Smooth muscle cell of the brain vasculature (primary cell): ENCODE measurements around the gene APEH.

ENCODE experiments used
- DNase-seq: peaks from one replicate; pipeline ENCODE4 v3.0.0-alpha.2; 2012; ENCODE audit warnings: low read depth, low spot score

Gene APEH

DNA sequence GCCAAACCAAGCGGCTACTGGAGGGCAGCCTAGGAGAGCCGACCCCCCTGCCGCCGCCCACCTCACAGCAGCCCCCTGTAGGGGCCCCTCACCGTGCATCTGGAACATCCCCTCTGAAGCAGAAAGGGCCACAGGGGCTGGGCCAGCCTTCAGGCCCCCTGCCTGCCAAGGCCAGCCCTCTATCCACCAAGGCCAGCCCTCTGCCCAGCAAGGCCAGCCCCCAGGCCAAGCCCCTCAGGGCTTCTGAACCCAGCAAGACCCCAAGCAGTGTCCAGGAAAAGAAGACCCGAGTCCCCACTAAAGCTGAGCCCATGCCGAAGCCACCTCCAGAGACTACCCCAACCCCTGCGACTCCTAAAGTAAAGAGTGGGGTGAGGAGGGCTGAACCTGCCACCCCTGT, 23.5 kb upstream of the APEH start:
- no peak for DNase-seq

DNA sequence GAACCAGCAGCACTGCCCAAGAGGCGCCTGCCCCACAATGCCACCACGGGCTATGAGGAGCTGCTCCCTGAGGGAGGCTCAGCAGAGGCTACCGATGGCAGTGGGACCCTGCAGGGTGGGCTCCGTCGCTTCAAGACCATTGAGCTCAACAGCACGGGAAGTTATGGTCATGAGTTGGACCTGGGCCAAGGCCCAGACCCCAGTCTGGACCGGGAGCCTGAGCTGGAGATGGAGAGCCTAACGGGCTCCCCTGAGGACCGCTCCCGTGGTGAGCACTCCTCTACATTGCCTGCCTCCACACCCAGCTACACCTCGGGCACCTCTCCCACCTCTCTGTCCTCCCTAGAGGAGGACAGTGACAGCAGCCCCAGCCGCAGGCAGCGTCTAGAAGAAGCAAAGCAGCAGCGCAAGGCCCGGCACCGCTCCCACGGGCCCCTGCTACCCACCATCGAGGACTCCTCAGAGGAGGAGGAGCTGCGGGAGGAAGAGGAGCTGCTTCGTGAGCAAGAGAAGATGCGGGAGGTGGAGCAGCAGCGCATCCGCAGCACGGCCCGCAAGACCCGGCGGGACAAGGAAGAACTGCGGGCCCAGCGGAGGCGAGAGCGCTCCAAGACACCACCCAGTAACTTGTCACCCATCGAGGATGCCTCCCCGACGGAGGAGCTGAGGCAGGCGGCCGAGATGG, 21.8 kb upstream of the APEH start:
- no peak for DNase-seq

DNA sequence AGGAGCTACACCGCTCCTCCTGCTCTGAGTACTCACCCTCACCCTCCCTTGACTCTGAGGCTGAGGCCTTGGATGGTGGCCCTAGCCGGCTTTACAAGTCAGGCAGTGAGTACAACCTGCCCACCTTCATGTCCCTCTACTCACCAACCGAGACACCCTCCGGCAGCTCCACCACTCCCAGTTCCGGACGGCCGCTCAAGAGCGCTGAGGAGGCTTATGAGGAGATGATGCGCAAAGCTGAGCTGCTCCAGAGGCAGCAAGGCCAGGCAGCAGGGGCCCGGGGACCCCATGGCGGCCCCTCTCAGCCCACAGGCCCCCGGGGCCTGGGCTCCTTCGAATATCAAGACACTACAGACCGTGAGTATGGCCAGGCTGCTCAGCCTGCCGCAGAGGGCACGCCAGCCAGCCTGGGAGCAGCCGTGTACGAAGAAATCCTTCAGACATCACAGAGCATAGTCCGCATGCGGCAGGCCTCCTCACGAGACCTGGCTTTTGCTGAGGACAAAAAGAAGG, 21.2 kb upstream of the APEH start:
- DNase-seq, result no peak

DNA sequence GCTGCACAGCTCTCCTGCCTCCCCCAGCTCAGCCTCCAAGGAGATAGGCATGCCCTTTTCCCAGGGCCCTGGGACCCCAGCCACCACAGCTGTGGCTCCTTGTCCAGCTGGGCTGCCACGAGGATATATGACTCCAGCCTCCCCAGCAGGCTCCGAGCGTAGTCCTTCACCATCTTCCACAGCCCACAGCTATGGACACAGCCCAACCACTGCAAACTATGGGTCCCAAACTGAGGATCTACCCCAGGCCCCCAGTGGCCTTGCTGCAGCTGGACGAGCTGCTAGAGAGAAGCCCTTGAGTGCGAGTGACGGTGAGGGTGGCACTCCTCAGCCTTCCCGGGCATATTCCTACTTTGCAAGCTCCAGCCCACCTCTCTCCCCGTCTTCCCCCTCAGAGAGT, 20.5 kb upstream of the APEH start:
- no peak for DNase-seq

DNA sequence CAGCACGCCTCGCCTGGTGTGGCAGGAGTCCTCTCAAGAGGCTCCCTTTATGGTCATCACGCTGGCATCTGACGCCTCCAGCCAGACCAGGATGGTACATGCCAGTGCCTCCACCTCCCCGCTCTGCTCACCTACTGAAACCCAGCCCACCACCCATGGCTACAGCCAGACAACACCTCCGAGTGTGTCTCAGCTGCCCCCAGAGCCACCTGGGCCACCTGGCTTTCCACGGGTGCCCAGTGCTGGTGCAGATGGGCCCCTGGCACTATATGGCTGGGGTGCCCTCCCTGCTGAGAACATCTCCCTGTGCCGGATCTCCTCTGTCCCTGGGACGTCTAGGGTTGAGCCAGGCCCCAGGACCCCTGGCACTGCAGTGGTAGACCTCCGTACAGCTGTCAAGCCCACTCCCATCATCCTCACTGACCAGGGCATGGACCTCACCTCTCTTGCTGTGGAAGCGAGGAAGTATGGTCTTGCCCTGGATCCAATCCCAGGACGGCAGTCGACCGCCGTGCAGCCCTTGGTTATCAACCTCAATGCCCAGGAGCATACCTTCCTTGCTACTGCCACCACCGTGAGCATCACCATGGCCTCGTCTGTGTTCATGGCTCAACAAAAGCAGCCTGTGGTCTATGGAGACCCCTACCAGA, 19.9 kb upstream of the APEH start:
- no peak for DNase-seq

DNA sequence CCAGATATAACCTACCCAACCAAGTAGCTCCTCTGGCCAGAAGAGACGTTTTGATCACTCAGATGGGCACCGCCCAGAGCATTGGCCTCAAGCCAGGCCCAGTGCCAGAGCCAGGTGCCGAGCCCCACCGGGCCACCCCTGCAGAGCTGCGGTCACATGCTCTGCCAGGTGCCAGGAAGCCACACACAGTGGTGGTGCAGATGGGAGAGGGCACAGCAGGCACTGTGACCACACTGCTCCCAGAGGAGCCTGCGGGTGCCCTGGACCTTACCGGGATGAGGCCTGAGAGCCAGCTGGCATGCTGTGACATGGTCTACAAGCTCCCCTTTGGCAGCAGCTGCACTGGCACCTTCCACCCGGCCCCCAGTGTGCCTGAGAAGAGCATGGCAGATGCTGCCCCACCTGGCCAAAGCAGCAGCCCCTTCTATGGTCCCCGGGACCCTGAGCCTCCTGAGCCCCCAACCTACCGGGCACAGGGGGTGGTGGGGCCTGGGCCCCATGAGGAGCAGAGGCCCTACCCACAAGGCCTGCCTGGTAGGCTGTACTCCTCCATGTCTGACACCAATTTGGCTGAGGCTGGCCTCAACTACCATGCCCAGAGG, 19.1 kb upstream of the APEH start:
- no peak for DNase-seq

DNA sequence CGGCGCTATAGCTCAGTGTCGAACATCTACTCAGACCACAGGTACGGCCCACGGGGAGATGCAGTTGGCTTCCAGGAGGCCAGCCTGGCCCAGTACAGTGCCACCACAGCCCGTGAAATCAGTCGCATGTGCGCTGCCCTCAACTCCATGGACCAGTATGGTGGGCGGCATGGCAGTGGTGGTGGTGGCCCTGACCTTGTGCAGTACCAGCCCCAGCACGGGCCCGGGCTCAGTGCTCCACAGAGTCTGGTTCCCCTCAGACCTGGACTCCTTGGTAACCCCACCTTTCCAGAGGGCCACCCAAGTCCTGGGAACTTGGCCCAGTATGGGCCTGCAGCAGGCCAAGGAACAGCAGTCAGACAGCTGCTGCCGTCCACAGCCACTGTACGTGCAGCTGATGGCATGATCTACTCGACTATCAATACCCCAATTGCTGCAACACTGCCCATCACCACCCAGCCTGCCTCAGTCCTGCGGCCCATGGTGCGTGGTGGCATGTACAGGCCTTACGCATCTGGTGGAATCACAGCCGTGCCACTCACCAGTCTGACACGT, 18.3 kb upstream of the APEH start:
- DNase-seq, result no peak

DNA sequence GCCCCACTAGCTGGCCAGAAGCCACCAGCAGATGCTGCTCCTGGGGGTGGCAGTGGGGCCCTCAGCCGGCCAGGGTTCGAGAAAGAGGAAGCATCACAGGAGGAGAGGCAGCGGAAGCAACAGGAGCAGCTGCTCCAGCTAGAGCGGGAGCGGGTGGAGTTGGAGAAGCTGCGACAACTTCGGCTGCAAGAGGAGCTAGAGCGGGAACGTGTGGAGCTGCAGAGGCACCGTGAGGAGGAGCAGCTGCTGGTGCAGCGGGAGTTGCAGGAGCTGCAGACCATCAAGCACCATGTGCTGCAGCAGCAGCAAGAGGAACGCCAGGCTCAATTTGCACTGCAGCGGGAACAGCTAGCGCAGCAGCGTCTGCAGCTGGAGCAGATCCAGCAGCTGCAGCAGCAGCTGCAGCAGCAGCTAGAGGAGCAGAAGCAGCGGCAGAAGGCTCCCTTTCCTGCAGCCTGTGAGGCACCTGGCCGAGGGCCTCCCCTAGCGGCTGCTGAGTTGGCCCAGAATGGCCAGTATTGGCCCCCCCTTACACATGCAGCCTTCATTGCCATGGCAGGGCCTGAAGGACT, 17.5 kb upstream of the APEH start:
- DNase-seq, result no peak

DNA sequence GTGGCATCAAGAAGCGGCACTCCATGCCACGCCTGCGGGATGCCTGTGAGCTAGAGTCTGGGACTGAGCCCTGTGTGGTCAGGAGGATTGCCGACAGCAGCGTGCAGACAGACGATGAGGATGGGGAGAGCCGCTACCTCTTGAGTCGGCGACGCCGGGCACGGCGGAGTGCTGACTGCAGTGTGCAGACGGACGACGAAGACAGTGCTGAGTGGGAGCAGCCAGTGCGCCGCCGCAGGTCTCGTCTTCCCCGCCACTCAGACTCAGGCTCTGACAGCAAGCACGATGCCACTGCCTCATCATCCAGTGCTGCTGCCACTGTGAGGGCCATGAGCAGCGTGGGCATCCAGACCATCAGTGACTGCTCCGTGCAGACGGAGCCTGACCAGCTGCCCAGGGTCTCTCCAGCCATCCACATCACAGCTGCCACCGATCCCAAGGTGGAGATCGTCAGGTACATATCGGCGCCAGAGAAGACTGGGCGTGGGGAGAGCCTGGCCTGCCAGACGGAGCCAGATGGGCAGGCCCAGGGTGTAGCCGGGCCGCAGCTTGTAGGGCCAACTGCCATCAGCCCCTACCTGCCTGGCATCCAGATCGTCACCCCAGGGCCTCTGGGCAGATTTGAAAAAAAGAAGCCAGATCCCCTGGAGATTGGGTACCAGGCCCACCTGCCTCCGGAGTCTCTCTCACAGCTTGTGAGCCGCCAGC, 16.8 kb upstream of the APEH start:
- DNase-seq, result no peak

DNA sequence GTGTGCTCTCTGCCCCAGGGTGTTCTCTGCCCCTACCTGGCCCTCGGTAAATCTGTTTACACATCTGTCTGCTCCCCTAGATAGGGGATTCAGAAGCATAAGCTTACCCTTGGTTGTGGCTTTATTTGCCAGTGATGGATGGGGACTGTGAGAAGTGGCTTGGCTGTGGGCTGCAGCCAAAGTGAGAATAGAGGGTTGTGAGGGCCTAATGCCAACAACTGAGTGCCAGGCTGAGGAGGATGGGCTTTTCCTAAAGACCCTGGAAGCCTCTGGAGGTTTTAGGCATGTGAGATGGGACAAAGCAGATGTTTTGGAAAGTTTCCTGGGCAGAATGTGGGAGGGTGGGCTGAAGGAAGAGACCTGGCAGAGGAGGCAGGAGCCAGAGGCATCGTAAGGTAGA, 15.4 kb upstream of the APEH start:
- DNase-seq, result no peak

DNA sequence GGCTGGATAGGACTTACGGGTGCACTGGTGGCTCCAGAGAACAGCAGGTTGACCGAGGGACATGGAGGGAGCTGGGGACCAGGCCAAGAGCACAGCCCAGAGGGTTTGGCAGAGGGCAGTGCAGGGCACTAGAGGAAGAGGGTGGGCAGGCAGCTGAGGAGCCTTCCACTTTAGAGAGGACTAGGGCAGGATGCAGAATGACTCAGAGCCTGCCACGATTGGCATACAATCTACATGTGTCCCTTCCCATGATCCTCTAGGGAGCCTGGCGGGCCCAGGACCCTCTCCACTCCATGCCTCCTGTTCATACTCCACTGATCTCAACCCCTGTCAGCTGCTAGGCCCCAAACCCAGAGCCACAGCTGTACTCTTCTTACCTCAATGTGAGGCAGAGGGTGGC, 14.4 kb upstream of the APEH start:
- DNase-seq, result no peak

DNA sequence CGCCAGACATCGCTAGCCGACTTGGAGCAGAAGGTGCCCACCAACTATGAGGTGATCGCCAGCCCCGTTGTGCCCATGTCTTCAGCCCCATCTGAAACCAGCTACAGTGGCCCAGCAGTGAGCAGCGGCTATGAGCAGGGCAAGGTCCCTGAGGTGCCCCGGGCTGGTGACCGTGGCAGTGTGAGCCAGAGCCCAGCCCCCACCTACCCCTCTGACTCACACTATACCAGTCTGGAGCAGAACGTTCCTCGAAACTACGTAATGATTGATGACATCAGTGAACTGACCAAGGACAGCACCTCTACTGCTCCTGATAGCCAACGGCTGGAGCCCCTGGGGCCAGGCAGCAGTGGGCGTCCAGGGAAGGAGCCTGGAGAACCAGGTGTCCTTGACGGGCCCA, 12.9 kb upstream of the APEH start:
- DNase-seq, result no peak

DNA sequence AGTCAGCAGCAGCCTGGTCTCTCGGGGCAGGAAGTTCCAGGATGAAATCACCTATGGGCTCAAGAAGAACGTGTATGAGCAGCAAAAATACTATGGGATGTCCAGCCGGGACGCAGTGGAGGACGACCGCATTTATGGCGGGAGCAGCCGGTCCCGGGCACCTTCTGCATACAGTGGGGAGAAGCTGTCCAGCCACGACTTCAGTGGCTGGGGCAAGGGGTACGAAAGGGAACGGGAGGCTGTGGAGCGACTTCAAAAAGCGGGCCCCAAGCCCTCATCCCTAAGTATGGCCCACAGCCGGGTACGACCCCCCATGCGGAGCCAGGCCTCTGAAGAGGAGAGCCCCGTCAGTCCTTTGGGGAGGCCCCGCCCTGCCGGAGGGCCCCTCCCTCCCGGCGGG, 12.1 kb upstream of the APEH start:
- no peak for DNase-seq

DNA sequence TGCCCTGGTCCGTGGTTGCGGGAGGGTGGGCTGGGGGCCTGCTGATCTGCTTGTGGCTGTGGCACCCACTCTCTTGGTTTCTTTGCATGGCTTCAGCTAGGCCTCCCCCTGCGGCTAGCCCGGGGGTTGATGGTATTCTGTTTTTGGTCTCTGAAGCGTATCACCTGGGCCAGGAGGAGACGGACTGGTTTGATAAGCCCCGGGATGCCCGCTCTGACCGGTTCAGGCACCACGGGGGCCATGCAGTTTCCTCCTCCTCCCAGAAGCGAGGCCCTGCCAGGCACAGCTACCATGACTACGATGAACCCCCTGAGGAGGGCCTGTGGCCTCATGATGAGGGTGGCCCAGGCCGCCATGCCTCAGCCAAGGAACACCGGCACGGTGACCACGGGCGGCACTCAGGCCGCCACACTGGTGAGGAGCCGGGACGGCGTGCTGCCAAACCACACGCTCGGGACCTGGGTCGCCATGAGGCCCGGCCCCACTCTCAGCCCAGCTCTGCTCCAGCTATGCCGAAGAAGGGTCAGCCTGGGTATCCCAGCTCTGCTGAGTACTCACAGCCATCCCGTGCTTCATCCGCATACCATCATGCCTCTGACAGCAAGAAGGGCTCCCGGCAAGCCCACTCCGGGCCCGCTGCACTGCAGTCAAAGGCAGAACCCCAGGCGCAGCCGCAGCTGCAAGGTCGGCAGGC, 11.3 kb upstream of the APEH start:
- no peak for DNase-seq

DNA sequence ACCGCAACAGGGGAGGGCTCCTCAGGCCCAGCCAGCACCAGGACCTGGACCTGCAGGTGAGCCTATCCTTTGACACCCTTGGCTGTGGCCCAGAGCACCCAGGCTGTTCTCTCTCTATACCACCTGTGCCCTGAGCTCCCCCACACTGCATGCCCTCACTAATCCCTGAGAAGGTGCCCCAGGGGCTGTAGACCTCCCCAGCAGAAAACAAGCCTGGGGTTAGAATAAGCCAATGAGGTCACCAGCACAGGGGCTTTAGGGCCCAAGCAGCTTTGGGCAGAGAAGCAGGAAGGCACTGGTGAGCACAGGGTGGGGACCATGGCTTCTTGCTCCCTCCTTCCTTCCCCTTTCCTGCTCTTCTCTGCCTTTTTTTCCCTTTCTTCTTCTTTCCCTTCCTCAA, 10.3 kb upstream of the APEH start:
- DNase-seq, result no peak

DNA sequence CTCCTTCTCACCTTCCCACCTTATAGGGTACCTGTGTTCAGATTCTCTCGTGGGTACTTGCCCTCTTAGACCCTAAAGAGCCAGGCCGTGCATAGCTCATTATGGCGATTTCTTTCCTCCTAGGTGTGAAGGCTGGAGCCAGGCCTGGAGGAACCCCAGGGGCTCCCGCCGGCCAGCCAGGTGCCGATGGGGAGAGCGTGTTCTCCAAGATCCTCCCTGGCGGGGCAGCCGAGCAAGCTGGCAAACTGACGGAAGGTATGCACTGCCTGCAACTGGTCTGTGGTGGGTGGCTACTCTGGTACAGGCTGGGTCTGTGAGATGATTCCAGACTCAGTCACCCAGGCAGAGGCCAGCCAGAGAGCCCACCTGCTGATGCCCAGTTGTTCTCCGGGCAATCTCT, 9.9 kb upstream of the APEH start:
- DNase-seq, result no peak

DNA sequence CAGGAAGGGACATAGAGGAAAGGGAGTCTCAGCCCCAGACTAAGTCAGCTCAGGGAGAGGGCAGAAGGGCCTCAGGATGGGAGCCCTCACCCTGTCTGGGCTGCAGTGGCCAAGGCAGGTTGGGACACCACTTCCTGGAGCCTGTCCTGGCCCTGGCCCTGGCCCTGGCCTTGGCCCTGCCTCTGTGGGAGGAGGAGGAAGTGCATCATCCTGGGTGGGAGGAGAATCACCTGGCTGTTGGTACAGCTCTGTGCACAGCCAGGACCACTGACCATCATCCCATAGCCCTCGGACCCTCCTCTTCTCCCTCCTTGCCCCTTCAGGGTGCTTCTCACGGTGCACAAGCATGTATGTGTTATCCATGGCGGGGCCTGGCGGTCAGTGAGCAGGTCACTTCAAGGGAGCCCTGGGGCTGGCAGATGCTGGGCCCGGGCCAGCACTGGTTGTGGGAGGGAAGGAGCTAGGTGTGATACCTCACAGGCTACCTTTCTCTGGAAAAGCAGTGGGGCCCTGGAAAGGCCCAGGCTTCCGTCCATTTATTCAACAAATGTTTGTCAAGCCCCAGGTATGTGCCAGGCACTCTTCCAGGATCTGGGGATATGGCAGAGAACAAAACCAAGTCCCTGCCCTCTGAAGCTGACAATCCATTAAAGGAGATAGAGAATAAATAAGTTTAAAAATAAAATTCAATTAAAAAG, 8.2 kb upstream of the APEH start:
- no peak for DNase-seq

DNA sequence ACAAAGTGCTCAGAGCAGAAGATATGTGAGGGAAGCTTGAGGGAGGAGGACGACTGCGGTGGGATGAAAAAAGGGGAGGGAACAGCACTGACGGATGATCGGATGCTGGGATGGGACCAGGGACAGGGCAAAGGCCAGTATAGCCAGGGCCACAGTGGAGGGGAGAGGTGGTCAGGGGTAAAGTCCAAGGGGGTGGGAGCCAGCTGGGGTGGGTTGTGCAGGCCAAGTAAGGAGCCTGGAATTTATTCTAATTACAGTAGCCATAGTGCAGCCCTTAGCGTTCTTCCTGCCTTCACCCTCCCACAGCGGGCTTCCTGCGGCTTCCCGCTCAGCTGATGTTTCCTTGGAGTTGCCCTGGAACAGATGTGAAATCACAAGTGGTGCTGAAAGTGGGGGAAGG, 7.6 kb upstream of the APEH start:
- no peak for DNase-seq

DNA sequence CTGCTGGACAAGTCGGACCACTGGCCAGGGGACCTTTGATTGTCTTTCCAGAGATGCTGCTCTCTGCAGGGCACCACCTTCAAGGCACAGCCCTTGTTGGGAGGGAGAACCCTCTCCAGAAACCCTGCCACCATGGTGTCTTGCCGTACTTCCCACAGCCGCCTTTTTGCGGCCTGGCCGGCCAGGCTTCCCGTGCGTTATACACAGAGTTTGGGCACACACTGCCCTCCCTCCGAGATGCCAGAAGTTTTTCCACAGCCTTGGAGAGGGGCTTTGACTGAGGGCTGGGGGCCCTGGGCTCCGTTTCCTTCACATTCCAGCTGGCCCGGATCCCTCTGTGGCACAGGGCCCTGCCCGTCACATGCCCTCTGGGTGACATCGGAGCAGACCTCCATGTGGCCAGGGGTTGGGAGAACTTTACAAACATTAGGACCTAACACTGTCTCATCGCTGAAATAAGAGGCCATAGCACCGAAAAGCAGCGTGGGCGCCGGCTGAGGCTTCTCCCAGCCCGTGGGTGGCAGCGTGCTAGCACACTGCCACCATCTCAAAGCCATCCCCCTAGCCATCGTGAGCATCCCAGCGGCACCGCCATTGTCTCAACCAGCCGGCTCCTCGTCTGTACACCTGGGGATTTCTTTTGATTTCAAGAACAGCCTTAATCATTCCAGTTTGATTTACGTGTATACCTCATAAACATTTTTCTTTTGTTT, 6.3 kb upstream of the APEH start:
- no peak for DNase-seq

DNA sequence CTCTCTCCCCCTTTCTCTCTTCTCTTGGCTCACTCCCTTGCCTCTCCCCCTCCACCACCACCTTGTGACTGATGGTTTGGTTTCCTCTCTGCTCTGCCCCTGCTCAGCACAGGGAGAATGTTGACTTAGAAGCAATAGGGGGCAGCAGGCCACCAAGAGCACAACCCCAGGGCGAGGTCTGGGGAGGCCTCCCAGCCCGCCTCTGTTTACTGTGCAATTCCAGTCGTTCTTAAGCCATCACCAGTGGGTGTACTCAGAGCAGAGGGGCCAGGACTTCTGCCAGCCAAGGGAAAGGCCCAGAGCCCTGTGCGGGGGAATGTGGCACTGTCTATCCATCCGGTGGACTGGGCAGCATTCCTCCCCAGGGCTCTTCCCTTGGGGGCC, 5.7 kb upstream of the APEH start:
- no peak for DNase-seq
